NOMO-1 (cell line): ENCODE results near the gene EEA1.
A peak's percentile ranks its signal among the peaks of the same experiment; 100 is the strongest.
"Not testable (repeated sequence)": the region's sequence is repeated elsewhere in the genome, so short reads cannot be mapped to it uniquely, and the experiment has no call there.

ENCODE experiments used
- DNase-seq, 2 experiments: peaks; one replicate each; lab custom pipeline; 2025; ENCODE audit not compliant: unreplicated experiment in 2 of 2; lab: John Stamatoyannopoulos, UW

EEA1 gene

DNA sequence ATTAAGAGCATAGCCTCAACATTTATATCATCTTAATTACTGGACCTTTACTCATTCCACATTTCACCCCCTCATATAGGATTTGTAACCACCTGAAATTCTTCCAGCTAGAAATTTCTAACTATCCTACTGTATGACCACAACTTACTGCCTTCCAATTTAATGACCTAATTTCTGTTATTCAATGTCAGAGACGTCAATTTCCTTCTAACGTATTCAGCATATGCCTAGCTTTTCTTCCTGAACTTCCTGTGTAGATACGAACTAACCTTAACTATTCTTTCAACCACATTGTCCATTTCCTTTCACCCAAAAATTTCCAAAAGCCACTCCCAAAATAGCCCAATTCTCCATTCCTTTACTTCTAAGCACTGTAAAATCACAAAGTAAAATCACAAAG is 108.0 kb downstream of the EEA1 start:
- DNase-seq: no peak

DNA sequence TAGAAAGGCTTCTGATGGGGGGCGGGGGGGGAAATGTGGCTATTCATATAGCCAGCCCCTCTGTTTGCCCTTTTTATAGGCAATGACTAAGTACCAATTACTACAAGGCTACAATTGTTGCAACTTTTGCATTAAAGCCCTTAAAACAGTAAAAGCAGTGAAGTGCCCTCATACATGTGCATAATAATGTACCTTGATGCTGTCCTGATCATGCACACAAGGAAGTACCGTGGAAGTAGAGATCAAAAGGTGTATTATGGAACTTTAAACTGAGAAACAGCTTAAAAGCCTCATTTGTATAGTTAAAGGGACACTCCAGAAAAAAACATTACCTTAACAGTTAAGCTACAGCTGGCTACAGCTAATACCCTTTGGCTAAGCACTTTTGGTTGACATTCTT is 114.5 kb downstream of the EEA1 start:
- no peak for DNase-seq

DNA sequence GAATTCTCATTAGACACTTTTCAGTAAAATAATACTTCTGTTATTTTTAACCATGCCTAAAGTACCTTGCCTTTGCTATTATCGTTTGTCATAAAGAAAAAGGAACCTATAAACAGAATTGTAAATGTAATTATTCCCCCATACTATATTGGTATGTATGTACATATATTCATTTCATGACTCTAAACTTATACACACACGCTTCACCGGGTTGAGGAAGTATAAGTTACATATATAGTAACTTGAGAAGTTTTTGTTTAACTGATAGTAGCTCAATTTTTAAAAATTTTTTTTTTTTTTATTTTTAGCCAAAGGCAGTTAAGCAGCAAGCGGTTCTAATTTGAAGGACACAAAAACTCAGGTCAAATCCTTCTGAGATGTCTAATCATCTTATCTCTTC is 118.7 kb downstream of the EEA1 start:
- DNase-seq: no peak

DNA sequence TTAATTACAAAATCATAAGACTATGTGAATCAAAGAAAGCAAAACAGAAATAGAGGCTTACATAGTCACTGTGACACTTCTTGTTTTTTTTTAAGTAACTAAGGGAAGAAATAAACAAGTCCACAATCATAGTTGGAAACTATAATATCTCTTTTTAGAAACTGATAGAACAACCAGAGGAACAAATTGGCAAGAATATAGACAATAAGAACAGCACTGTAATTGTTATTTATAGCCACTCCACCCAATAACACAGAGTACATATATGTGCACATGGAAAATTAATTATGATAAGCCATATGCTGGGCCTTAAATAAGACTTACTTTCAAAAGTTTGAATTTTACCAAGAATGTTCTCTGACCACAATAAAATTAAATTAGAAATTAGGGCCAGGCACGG is 125.2 kb downstream of the EEA1 start:
- no peak for DNase-seq

DNA sequence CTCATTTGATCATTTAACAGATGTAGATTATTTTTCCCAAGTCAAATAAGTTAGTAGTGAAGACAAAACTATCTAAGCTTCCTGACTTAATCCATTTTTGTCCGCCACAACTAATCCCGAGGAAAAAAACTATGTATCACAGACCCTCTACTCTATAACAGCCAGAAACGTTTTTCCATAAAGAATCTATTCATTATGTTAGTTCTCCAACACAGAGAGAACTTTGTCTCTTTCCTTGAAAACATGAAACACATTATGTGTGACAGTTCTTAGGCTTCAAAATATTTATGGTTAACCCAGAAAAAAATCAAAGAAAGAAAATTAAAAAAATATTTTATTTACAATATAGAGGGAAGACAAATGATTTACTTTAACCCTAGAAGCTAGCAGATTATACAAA is 126.2 kb downstream of the EEA1 start:
- no peak for DNase-seq

DNA sequence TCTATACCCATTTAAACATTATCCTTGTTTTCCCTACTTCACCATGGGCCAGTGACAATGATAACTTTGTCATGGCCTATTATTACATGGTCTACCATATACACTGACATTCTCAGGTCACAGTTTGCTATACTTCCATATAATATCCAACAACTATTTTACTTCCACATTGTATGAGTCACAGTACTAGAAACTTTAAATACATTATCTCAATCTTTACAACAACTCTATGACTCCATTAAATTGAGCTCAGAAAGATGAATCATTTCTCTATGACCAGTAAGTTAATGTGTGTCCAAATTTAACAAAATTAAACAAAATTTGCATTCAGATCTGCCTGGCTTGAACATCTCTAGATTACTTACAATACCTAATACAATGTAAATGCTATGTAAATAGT is 132.4 kb downstream of the EEA1 start:
- no peak for DNase-seq

DNA sequence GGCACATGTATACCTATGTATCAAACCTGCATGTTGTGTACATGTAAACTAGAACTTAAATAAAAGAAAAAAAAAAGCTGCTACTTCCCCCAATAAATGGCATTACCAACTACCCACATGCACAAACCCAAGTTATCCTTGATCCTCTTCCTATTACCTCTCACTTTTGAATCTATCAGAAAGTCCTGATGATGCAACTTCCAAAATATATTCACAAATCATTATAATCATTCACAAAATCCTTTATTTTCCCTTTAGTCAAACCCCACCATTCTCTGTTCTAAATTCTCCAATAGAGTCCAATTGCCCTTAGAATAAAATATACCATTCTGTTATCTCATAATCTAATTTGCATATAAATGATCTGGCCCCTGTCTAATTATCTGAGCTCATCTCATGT is 134.3 kb downstream of the EEA1 start:
- no peak for DNase-seq

DNA sequence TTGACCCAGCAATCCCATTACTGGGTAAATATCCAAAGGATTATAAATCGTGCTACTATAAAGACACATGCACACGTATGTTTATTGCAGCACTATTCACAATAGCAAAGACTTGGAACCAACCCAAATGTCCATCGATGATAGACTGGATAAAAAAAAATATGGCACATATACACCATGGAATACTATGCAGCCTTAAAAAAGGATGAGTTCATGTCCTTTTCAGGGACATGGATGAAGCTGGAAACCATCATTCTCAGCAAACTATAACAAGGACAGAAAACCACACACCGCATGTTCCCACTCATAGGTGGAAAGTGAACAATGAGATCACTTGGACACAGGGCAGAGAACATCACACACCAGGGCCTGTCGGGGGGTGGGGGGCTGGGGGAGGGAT is 134.7 kb downstream of the EEA1 start:
- not testable (repeated sequence) for DNase-seq

DNA sequence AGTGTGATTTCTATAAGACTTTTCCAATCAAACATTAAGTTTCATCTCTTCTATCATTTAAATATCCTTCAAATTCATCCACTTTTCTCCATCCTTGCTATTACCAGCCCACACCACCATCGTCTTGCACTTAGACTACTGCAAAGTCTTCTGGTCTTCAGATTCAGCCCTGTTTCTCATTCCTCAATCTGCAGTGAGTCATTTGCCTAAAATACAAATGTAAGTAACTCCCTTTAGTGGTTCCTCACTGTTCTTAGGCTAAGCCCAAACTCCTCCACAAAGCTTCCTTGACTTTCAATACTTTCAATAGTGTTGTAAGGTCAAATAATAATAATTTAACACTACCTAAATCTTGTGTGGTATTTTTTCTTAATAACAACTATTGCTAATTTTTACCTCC is 143.1 kb downstream of the EEA1 start:
- DNase-seq: peak in 1 of 2 experiments; percentile 9

DNA sequence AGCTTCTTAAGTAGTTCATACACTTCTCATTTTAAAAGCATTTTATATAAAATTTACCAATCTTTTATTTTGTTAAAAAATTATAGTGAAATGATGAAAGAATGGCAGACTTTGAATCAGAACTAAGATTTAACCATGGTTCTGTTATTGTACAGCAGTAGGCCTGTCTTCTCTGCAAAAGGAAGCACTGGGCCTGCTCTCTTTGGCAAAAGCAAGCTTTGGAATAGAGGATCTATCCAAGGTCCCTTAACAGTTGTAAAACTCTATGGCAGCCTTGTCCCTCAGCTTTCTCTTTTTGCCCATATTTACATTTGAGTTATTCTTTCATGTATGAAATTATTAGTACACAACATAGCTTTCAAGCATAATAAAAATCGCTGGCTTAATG is 143.5 kb downstream of the EEA1 start:
- DNase-seq: no peak

DNA sequence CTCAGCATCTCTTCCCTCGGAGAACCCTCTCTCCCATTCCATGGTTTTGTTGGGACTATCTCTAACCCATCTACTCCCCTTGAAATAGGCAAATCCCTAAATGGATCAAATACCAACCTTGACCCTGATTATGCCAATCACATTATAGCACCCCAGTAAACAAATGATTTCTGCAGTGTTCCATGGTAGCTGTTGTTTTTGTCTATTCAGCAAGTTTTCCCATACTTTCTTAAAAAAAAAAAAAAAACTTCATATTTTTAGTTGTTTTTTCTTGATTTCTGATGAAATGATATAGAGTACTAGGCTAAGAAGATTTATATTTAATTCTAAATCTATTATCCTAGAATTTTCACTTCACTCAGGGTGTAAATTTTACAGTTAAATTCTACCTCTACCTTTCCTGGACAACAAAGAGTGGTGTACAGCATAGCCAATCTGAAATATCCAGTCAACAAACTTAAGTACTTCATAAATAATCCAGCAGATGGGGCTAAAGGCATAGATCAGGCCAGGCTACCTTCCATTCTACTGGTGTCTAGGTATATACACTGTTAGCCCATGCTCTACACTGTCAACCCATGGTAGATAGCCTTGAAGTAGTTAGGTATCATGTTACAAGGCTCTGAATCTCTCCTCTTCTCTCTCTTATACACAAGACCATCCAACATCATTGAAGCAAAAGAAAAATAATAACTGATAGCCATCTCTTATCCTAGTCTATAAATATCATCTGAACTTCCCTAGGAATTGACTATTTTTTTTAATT is 144.1 kb downstream of the EEA1 start:
- peak; percentile 78 to 87 for DNase-seq

DNA sequence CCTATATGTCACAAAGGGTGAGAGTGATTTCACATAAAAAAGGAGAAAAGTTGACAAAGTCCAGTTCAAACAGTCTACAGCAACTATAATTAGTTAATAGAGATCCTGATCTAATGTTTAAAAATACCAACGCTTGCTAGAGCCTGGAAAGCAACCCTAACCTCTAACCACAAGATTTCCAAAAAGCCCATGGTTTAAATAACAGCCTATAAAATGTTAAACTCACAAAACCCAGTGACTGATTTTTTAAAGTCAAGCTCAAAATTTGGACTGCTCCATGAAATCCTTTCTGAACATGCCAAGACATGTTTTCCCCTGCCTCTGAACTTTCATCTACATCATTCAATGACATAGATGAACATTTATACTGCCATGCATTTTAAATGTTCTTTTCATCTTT is 144.7 kb downstream of the EEA1 start:
- DNase-seq: no peak

DNA sequence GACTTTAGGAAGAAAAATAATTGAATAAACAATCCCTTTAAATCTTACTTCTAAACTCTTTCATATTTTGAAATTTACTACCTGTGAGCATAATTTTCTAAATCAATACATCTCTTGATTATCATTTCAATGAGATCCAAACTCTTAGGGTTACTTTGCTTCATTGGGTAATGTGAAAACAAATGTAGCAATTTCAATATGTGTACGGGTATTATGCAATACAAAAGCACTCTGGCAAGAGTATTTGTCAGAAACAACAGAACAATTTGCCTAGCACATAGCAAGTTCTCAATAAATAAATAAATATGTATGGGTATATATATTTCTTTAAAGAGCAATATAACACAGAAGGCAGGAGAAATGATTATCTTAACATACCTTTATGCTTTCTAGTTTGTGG is 149.2 kb downstream of the EEA1 start:
- peak in 1 of 2 experiments; percentile 66 for DNase-seq

DNA sequence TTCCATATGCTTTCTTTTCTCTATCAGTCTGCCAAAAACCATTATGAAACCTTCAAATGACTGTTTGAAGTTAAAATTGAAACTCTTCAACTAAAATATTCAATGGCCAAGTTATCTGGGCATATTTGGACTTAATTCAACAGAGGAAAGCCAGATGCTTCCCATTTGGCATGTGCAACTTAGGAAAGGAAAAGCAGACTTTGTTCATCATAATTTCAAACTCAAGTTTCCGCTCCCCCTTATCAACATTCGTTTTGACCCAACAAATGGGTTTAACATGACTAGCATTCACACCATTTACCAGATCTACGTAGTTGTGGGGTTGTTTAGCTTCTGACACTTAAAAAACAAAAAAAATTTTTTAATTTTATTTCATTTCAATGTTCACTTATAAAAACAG is 150.6 kb downstream of the EEA1 start:
- no peak for DNase-seq

DNA sequence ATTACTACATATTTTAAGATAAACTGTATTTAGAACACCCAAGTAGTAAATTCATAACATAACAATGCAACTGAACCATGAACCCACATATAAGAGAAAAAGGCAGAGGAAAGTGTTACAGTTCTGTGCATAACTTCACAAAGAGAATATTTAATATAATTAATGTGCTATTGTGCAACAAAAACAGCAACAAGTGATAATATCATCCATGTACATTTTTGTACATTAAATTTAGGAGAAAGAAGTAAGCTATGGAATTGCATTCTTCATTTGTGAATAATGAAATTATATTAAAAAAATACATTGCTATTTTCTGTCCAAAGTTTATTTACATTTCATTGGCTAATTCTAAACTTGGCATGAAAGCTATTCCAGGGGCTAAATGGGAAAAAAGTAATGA is 153.7 kb downstream of the EEA1 start:
- DNase-seq: no peak

DNA sequence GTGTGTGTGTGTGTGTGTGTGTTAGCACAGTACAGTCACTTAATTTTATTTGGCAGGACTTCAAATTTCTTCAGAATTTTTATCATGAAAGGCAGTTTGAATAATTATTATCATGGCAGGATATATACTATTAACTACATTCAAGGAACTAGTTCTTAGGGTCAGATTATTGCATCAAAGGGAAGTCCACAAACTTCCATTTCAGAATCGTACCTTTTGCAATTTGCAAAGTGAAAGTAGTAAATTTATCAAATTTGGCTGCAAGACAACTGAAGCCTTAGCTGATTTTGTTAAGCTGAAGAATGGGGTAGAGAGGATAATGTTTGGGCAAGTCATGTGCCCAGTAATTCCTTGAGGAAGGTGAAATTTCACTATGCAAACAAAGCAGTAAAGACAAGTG is 158.1 kb downstream of the EEA1 start:
- peak; percentile 68 to 71 for DNase-seq

DNA sequence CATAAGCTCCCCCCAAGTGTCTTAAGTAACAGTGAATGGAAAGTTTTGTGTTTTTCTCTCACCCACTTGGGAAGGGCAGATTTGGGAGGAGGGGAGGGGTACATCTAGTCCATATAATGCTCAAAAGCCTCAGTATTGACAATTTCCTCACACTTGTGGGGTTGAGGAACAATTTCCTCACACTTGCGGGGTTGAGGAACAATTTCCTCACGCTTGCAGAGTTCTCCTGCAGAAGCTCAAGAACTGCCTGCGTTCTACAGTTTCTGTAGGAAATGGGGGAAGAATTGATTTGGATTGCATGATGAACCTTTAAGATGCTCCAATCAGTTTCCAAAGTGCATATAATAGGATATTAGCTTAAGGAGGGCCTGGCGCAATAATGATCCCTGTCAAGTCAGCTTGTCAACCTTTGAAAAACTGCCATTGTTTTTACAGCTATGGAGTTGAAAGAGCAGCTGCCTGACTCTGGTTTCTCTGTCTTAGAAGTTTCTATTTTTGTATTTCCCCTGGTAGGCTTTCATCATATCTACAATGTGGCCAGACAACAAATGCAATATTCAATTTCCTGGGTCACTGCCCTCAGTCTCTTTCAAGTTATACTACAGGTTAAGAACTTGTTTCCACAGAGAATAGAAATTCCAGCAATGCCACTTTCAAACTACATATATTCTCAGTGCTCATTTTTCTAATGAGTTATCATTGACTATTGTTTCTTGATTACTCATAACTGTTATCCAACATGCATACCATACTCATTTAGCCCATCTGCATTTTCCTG is 159.8 kb downstream of the EEA1 start:
- DNase-seq: peak; percentile 54 to 85

DNA sequence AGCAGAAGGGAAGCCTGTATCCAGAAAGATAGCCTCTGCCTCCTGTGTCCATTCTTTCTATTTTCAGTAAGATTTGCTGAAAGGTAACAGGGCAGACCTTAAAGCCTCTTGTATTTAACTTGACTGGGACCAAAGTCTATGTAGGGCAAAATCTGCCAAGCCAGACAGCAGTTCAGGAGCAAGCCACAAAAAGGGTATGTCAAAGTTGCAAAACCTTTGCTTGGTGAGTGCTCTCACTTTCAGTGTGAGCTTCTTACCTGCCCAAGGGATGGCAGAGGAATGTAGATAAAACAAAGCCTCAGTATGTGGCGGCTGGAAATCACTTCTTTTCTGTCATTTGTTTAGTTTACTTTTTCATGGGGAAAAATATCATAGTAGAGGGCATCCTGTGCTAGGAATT is 163.2 kb downstream of the EEA1 start:
- DNase-seq: no peak

DNA sequence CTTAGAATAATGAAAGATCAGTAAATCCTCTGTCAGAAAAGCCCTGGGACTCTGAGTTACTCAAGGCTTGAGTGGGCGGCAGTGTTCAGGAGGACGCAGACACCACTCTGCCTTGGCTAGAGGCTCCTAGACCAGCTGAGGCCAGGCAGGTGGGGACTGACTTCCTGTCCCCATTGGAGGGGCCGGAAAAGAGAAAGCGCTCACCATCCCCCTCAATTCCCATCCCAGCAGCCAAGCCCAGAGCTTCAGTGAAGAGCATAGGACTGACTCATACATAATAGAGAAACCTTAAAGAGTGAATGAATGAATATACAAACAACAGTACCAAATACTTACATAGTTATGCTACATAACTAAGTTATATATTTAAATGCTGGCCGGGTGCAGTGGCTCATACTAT is 164.3 kb downstream of the EEA1 start:
- no peak for DNase-seq

DNA sequence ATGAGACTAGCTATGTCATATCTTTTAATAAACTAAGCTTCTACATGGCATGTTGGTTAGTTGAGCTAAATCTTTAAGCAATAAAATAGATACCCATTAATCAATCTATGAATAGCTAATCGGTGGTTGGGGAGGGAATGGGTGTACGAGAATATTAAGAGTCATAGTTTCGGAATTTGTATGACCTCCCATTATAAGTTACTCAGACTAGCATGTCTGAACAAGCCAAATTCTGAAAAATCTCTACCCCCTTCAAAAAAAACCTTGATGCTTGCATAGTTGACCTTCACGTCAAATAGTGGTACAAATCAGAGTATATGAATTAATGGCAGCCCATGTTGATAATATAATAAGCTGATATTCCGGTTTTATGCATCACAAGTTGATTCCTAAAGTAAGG is 166.3 kb downstream of the EEA1 start:
- DNase-seq: no peak

DNA sequence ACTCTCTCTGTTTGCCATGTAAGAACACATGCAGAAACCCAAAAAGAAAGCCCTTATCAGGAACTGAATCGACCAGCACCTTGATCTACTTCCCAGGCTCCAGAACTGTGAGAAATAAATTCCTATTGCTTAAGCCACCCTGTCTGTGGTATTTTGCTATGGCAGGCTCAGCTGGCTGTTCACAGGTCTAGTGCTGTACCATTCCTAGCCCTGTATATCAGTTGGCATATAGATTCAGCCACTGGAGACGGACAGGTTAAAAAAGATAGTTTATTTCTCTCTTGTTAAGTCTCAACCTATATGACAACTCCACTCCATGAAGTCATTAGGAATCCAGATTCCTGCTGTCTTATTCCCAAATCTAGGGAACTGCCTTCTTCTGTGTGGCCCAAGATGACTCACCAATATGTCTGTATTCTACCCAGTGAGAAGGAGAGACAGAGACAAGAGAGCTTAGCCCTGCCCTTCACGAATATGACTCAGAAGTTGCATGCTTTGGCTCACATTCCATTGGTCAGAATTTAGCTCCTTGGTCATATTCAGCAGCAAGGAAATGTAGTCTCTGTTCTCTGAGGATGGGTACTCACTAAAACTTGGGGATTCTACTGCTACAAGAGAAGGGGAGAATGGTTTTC is 169.3 kb downstream of the EEA1 start:
- DNase-seq: no peak

DNA sequence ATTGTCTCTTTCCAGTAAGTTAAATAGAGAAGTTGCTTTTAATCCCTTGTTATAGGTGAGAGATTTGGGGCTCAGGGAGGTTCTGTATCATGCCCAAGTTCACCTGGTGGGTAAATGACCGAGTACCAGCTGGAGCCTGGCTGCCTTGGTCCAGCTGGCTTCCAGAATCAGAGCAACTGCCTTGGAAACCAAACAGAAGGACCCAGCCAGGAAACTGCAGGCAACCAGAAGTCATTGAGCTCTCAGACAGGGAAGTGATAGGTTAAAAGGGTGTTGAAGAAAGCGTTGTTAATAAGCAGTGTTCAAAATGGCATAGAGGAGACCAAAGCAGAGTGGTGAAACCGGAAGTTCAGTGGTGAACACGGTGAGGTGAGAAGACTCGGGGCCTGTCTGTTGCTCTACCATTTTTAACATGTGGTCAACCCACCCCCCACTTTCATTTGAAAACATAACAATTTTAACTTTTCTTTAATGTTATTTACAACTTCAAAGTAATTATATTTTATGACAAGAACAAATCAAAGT is 171.4 kb downstream of the EEA1 start:
- peak; percentile 30 to 34 for DNase-seq
